DOHH2 (cell line): ENCODE results near the gene PRRT1B.

Experiments
- H3F3A ChIP-seq: fragments of 200-600 bp; sonication (generic), shearing (Covaris generic); 2 replicates; pipeline ENCODE4 v1.6.0; 2016; ENCODE audit warnings: antibody characterized with exemption, mild to moderate bottlenecking; ENCODE audit not compliant: control insufficient read depth, insufficient read depth
- H3K27ac ChIP-seq: fragments of 200-600 bp; sonication (generic); 2 replicates; pipeline ENCODE4 v1.5.1; 2014; ENCODE audit warnings: low read depth, mild to moderate bottlenecking, low read length, moderate library complexity
- H3K27me3 ChIP-seq: fragments of 200-600 bp; sonication (generic); 2 replicates; pipeline ENCODE4 v1.6.1; 2014; ENCODE audit warnings: mild to moderate bottlenecking, low read length, mixed read lengths; ENCODE audit not compliant: control insufficient read depth
- H3K36me3 ChIP-seq: fragments of 200-600 bp; sonication (generic); 2 replicates; pipeline ENCODE4 v1.6.1; 2014; ENCODE audit warnings: mild to moderate bottlenecking, low read length, moderate library complexity, mixed read lengths; ENCODE audit not compliant: control insufficient read depth
- H3K4me1 ChIP-seq: fragments of 200-600 bp; sonication (generic); 2 replicates; pipeline ENCODE4 v1.6.1; 2014; ENCODE audit warnings: mild to moderate bottlenecking, low read length, mixed read lengths; ENCODE audit not compliant: control insufficient read depth
- H3K4me2 ChIP-seq: fragments of 200-600 bp; sonication (generic); 2 replicates; pipeline ENCODE4 v1.6.0; 2014; ENCODE audit warnings: mild to moderate bottlenecking, low read length, moderate library complexity
- H3K4me3 ChIP-seq: fragments of 200-600 bp; sonication (generic); 2 replicates; pipeline ENCODE4 v1.5.1; 2014; ENCODE audit warnings: mild to moderate bottlenecking, low read length, mixed read lengths
- H3K79me2 ChIP-seq: fragments of 200-600 bp; sonication (generic); 2 replicates; pipeline ENCODE4 v1.6.1; 2014; ENCODE audit warnings: mild to moderate bottlenecking, low read length, mixed read lengths; ENCODE audit not compliant: control insufficient read depth
- H3K9me2 ChIP-seq: fragments of 200-600 bp; sonication (generic); replicated peaks from 2 replicates; pipeline ENCODE4 v1.6.1; 2014; ENCODE audit warnings: mild to moderate bottlenecking, low read length, mixed read lengths; ENCODE audit not compliant: control insufficient read depth
- H3K9me3 ChIP-seq: fragments of 200-600 bp; sonication (generic); 2 replicates; pipeline ENCODE4 v1.6.1; 2014; ENCODE audit warnings: antibody characterized with exemption, low read length, mixed read lengths; ENCODE audit not compliant: control insufficient read depth, insufficient read depth
- H4K20me1 ChIP-seq: fragments of 200-600 bp; sonication (generic); 2 replicates; pipeline ENCODE4 v1.6.0; 2014; ENCODE audit warnings: low read depth, mild to moderate bottlenecking, antibody characterized with exemption, low read length, moderate library complexity; ENCODE audit not compliant: control insufficient read depth, insufficient read depth
- EZH2phosphoT487 ChIP-seq: fragments of 200-600 bp; sonication (generic); IDR thresholded peaks from 2 replicates; pipeline ENCODE4 v1.6.1; 2017; ENCODE audit warnings: borderline replicate concordance, mild to moderate bottlenecking, antibody characterized with exemption, low read length, moderate library complexity, mixed read lengths
- TF ChIP-seq, protein P1 (sequence below): fragments of 200-600 bp; sonication (generic); IDR thresholded peaks from one replicate; pipeline ENCODE4 v1.5.1; 2014; ENCODE audit warnings: antibody characterized with exemption, mild to moderate bottlenecking, low read depth, low read length; ENCODE audit not compliant: poor library complexity, severe bottlenecking

Gene PRRT1B

DNA sequence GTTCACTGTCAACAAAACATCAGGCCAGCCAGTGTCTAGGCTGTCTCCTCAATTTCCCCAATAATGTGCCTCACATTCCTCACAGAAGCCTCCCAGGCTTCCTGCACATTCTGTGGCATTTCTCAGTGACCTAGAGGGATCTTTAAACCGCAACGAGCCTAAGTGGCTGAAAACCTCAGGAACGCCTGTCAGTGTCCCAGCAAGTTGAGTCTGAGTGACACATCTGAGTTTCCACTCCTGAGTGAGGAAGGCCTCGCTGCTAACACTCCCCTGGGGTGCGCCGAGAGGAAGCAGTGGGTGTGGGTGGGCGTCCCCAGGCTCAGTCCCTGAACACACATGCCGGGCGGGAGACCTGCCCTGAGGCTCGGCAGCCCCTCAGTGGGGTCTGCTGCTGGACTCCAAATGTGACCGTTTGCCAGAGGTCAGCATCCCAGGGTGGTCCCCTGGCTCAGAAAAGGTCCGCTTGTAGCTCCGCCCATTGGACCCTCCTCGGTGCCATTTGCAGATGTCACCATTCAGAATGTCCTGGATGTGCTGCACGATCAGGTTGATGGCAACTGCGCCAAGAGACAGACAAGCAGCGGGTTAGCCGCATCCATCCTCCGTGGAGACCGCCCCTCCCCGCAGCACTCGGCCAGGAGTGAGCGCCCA, 20.5 kb upstream of the PRRT1B start:
- TF ChIP-seq EZH2phosphoT487 = no peak
- TF ChIP-seq, protein P1, sequence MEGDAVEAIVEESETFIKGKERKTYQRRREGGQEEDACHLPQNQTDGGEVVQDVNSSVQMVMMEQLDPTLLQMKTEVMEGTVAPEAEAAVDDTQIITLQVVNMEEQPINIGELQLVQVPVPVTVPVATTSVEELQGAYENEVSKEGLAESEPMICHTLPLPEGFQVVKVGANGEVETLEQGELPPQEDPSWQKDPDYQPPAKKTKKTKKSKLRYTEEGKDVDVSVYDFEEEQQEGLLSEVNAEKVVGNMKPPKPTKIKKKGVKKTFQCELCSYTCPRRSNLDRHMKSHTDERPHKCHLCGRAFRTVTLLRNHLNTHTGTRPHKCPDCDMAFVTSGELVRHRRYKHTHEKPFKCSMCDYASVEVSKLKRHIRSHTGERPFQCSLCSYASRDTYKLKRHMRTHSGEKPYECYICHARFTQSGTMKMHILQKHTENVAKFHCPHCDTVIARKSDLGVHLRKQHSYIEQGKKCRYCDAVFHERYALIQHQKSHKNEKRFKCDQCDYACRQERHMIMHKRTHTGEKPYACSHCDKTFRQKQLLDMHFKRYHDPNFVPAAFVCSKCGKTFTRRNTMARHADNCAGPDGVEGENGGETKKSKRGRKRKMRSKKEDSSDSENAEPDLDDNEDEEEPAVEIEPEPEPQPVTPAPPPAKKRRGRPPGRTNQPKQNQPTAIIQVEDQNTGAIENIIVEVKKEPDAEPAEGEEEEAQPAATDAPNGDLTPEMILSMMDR = no peak
- Histone ChIP-seq H3K27ac (no peak overlapping the region), H4K20me1 (no peaks in the 10 kb centered on the region)

DNA sequence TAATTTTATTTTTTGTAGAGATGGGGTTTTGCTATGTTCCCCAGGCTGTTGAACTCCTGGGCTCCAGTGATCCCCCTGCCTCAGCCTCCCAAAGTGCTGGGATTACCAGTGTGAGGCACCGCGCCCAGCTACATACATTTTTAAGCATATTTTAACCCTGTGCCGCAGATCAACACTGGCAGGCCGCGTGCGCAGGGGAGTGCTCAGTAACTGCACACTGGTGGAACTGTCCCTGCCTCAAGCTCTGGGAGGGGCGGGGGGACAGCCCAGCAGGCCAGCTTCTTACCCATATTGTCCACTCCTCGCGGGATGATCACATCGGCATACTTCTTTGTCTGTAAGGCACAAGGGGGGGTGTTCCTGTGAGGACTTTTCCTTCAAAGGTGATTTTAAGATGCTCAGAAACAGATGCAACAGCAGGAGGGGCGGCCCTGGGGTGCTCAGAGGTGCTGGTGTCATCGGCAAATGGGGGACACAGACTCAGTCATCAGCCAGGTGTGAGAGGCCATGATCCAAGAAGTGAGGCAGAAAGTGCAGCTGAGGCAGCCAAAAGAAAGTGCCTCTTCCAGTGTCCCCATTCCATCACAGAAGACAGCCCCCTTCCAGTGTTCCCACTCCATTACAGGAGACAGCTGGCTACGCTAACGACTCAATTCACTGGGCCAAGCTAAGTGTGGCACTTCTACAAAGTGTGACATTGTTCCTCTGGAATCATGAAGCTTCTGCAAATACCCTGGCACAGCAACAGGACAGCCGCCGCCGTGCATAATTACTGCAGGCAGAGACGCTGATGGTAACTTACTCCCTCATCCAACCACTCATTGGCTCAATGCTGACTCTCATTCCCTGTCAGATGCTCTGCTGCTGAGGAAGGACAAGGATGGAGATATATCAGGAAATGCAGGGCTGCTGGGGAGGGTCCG, 19.4 kb upstream of the PRRT1B start:
- Histone ChIP-seq H3K79me2 (peaks cover 15% of the 10 kb centered on the region), H3K27me3 (no peaks in the 10 kb centered on the region), H3F3A (no peaks in the 10 kb centered on the region), H3K4me2 (no peak overlapping the region), H3K4me3 (no peak overlapping the region), H3K27ac (no peak overlapping the region), H3K4me1 (peaks cover 8% of the 10 kb centered on the region), H3K9me2 (no peaks in the 10 kb centered on the region), H4K20me1 (no peaks in the 10 kb centered on the region), H3K36me3 (peaks cover 86% of the 10 kb centered on the region), H3K9me3 (no peaks in the 10 kb centered on the region)
- TF ChIP-seq, protein P1 = no peak
- no peak for TF ChIP-seq EZH2phosphoT487

More for the DNA sequence above, 20.5 kb upstream of the PRRT1B start:
- no peak overlapping the region for H3K4me3 ChIP-seq
- no peaks in the 10 kb centered on the region for H3F3A ChIP-seq
- H3K27me3 ChIP-seq = no peaks in the 10 kb centered on the region
- H3K9me2 ChIP-seq = no peaks in the 10 kb centered on the region
- H3K9me3 ChIP-seq = no peaks in the 10 kb centered on the region
- H3K79me2 ChIP-seq = peaks cover 4% of the 10 kb centered on the region
- peaks cover under 1% of the 10 kb centered on the region for H3K4me1 ChIP-seq
- H3K36me3 ChIP-seq = peaks cover 89% of the 10 kb centered on the region
- no peak overlapping the region for H3K4me2 ChIP-seq

DNA sequence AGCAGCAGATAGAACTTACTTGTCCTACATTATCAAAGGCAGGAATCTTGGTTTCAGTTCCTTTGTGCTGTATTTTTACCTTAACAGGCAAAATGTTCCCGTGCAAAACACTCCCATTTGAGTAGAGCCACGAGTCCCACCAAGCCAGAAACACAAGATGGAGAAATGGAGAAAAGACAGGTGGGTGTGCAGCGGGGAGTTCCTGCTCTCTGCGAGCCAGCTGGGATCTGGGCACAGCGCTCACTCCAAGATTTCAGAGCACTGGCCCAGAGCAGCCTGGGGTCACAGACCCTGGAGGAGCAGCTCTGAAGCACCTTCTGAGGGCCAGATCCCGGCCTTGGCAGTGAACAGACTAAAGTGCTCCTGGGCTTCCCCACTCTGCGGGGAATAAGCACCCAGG, 17.1 kb upstream of the PRRT1B start:
- Histone ChIP-seq H3K27me3 (no peaks in the 10 kb centered on the region), H3K79me2 (peaks cover 16% of the 10 kb centered on the region), H3F3A (no peaks in the 10 kb centered on the region), H3K36me3 (peaks cover 65% of the 10 kb centered on the region), H3K4me1 (peaks cover 13% of the 10 kb centered on the region), H3K9me3 (no peaks in the 10 kb centered on the region), H3K9me2 (no peaks in the 10 kb centered on the region), H3K4me2 (no peak overlapping the region), H4K20me1 (no peaks in the 10 kb centered on the region), H3K4me3 (no peak overlapping the region), H3K27ac (no peak overlapping the region)
- TF ChIP-seq, protein P1 = no peak
- no peak for TF ChIP-seq EZH2phosphoT487
